H1 (cell line): ENCODE results near the gene RBFA. TPM values are rescaled to one million over a fixed set of nuclear protein-coding genes. Genes with fewer than 3 reads are reported as not detected.

Experiments used
- CTCF ChIA-PET: fragments of 300-600 bp; sonication (Branson Sonifier 250); formaldehyde crosslinking; loops from one replicate; lab custom pipeline; 2021; ENCODE audit not compliant: partially characterized antibody; lab: Charles Lee
- POLR2A ChIA-PET: fragments of 300-600 bp; sonication (Branson Sonifier 250); formaldehyde crosslinking; loops from one replicate; lab custom pipeline; 2021; ENCODE audit warnings: inconsistent platforms; ENCODE audit not compliant: partially characterized antibody; lab: Charles Lee
- DNase-seq, 2 experiments: peaks; one replicate each; pipeline versions ENCODE4 v3.0.0 to v3.0.0-alpha.2; 2010 to 2022; ENCODE audit warnings: low spot score in 2 of 2, low read depth in 1 of 2, mixed read lengths in 1 of 2
- FAIRE-seq: peaks from 2 replicates; lab custom pipeline; 2011; peaks lifted over from hg19 to GRCh38; lab: Jason Lieb, UNC
- H2AFZ ChIP-seq: 2 replicates; pipeline ENCODE4 v1.8.1; 2012; ENCODE audit warnings: low read length, inconsistent platforms
- H2AK5ac ChIP-seq: 2 replicates; pipeline ENCODE4 v1.6.1; 2013; ENCODE audit warnings: low read depth, low read length
- H2BK120ac ChIP-seq: replicated peaks from 2 replicates; pipeline ENCODE3; 2013; ENCODE audit warnings: low read depth, low read length, inconsistent platforms
- H2BK12ac ChIP-seq: 2 replicates; pipeline ENCODE4 v1.6.1; 2013; ENCODE audit warnings: low read depth, low read length
- H2BK15ac ChIP-seq: 2 replicates; pipeline ENCODE4 v1.6.1; 2013; ENCODE audit warnings: low read length
- H2BK20ac ChIP-seq: 2 replicates; pipeline ENCODE4 v1.6.1; 2013; ENCODE audit warnings: low read length
- H2BK5ac ChIP-seq: 2 replicates; pipeline ENCODE4 v1.6.1; 2013; ENCODE audit warnings: low read depth, low read length
- H3K14ac ChIP-seq: 2 replicates; pipeline ENCODE4 v1.6.1; 2013; ENCODE audit warnings: inconsistent platforms; ENCODE audit not compliant: insufficient read length
- H3K18ac ChIP-seq: 2 replicates; pipeline ENCODE4 v1.6.1; 2013; ENCODE audit warnings: low read length; ENCODE audit errors: extremely low read depth
- H3K23ac ChIP-seq: 2 replicates; pipeline ENCODE4 v1.6.1; 2013; ENCODE audit warnings: inconsistent platforms; ENCODE audit not compliant: insufficient read length
- H3K23me2 ChIP-seq: 2 replicates; pipeline ENCODE4 v1.6.1; 2013; ENCODE audit warnings: low read depth, low read length
- H3K27ac ChIP-seq: 2 replicates; pipeline ENCODE4 v1.6.1; 2011; ENCODE audit warnings: low read depth, low read length, inconsistent platforms
- H3K27me3 ChIP-seq, 4 experiments: replicated peaks in 1 of 4; 1 replicate in 1 of 4; 2 replicates in 3 of 4; pipeline versions ENCODE4 v1.6.1 to v1.8.1; 2011 to 2013; ENCODE audit warnings: low read length in 3 of 4, mild to moderate bottlenecking in 3 of 4, inconsistent platforms in 2 of 4, mixed read lengths in 2 of 4, moderate library complexity in 1 of 4; ENCODE audit not compliant: control insufficient read depth in 3 of 4, insufficient read depth in 3 of 4; ENCODE audit errors: extremely low read depth in 1 of 4
- H3K36me3 ChIP-seq, 4 experiments: 2 replicates each; pipeline versions ENCODE4 v1.6.1 to v1.8.1; 2011 to 2013; ENCODE audit warnings: mild to moderate bottlenecking in 4 of 4, low read length in 3 of 4, moderate library complexity in 2 of 4, control low read depth in 1 of 4, inconsistent platforms in 1 of 4; ENCODE audit not compliant: insufficient read depth in 4 of 4, control insufficient read depth in 2 of 4
- H3K4ac ChIP-seq: replicated peaks from 2 replicates; pipeline ENCODE3; 2013; ENCODE audit warnings: low read length, low read depth, mixed read lengths, inconsistent platforms; ENCODE audit not compliant: insufficient read length
- H3K4me1 ChIP-seq, 4 experiments: replicated peaks in 1 of 4; 1 replicate in 1 of 4; 2 replicates in 3 of 4; pipeline versions ENCODE4 v1.6.1 to v1.8.1; 2011 to 2013; ENCODE audit warnings: low read length in 3 of 4, inconsistent platforms in 2 of 4, mixed read lengths in 1 of 4; ENCODE audit not compliant: insufficient read depth in 4 of 4, control insufficient read depth in 3 of 4
- H3K4me2 ChIP-seq, 2 experiments: 2 replicates each; pipeline versions ENCODE4 v1.6.1 to v1.8.1; 2011 to 2013; ENCODE audit warnings: low read depth in 2 of 2, low read length in 2 of 2, control low read depth in 1 of 2, inconsistent platforms in 1 of 2, mild to moderate bottlenecking in 1 of 2; ENCODE audit not compliant: insufficient read depth in 1 of 2
- H3K4me3 ChIP-seq, 4 experiments: fragments of 200-600, 300-600 bp in 1 of 4; sonication (generic), shearing (Covaris generic), sonication (Bioruptor Twin) in 1 of 4; 2 replicates each; pipeline versions ENCODE4 v1.5.1 to v1.8.1; 2011 to 2016; ENCODE audit warnings: low read length in 4 of 4, low read depth in 3 of 4, control low read depth in 2 of 4, inconsistent platforms in 2 of 4, mild to moderate bottlenecking in 2 of 4, mixed read lengths in 1 of 4, moderate library complexity in 1 of 4; ENCODE audit not compliant: insufficient read depth in 2 of 4; ENCODE audit errors: extremely low read depth in 1 of 4
- H3K56ac ChIP-seq: replicated peaks from 2 replicates; pipeline ENCODE3; 2013; ENCODE audit warnings: low read depth, mild to moderate bottlenecking, mixed read lengths, low read length, inconsistent platforms; ENCODE audit not compliant: insufficient read length
- H3K79me1 ChIP-seq: 2 replicates; pipeline ENCODE4 v1.6.1; 2013; ENCODE audit warnings: low read depth, low read length, control low read depth
- H3K79me2 ChIP-seq, 2 experiments: 2 replicates each; pipeline versions ENCODE4 v1.6.1 to v1.8.1; 2012 to 2013; ENCODE audit warnings: low read length in 2 of 2, mild to moderate bottlenecking in 2 of 2, inconsistent platforms in 1 of 2; ENCODE audit not compliant: insufficient read depth in 2 of 2, control insufficient read depth in 1 of 2
- H3K9ac ChIP-seq, 4 experiments: replicated peaks in 1 of 4; 1 replicate in 1 of 4; 2 replicates in 3 of 4; pipeline versions ENCODE4 v1.6.1 to v1.8.1; 2011 to 2013; ENCODE audit warnings: low read depth in 3 of 4, low read length in 3 of 4, control low read depth in 2 of 4, mild to moderate bottlenecking in 2 of 4, moderate library complexity in 2 of 4, inconsistent platforms in 1 of 4; ENCODE audit errors: extremely low read depth in 1 of 4
- H3K9me3 ChIP-seq, 2 experiments: 2 replicates each; pipeline versions ENCODE4 v1.6.1 to v1.8.1; 2012 to 2013; ENCODE audit warnings: mild to moderate bottlenecking in 2 of 2, moderate library complexity in 2 of 2, control low read depth in 1 of 2, inconsistent platforms in 1 of 2, low read depth in 1 of 2, low read length in 1 of 2, mixed read lengths in 1 of 2; ENCODE audit not compliant: insufficient read depth in 2 of 2
- H4K20me1 ChIP-seq, 2 experiments: replicated peaks in 1 of 2; 2 replicates each; pipeline versions ENCODE3 to v1.8.1; 2011 to 2013; ENCODE audit warnings: inconsistent platforms in 2 of 2, low read length in 2 of 2, mild to moderate bottlenecking in 1 of 2; ENCODE audit not compliant: insufficient read depth in 2 of 2, control insufficient read depth in 1 of 2
- H4K5ac ChIP-seq: 2 replicates; pipeline ENCODE4 v1.6.1; 2013; ENCODE audit warnings: low read length, low read depth, mixed read lengths, inconsistent platforms; ENCODE audit not compliant: insufficient read length
- H4K8ac ChIP-seq: 2 replicates; pipeline ENCODE4 v1.8.0; 2013; ENCODE audit warnings: mild to moderate bottlenecking, moderate library complexity, low read length, inconsistent platforms; ENCODE audit not compliant: insufficient read depth; ENCODE audit errors: extremely low read depth
- H4K91ac ChIP-seq: replicated peaks from 2 replicates; pipeline ENCODE3; 2013; ENCODE audit warnings: low read length, mixed read lengths, inconsistent platforms; ENCODE audit not compliant: insufficient read length
- CBX5 ChIP-seq: fragments of 300-800, 300-1000 bp; sonication (generic); IDR thresholded peaks from 2 replicates; pipeline ENCODE4 v1.7.1; 2016; ENCODE audit warnings: antibody characterized with exemption, low read length, low read depth
- CHD1 ChIP-seq: IDR thresholded peaks from 2 replicates; pipeline ENCODE4 v1.6.1; 2012; ENCODE audit warnings: low read depth, low read length, improper control_type of control experiment
- KDM1A ChIP-seq: fragments of 200-600, 300-600 bp; sonication (generic); IDR thresholded peaks from 2 replicates; pipeline ENCODE4 v1.7.1; 2016; ENCODE audit warnings: mild to moderate bottlenecking, low read length, borderline replicate concordance
- NRF1 ChIP-seq: IDR thresholded peaks from 2 replicates; pipeline ENCODE4 v1.6.1; 2011; ENCODE audit warnings: mild to moderate bottlenecking, low read depth, low read length, improper control_type of control experiment
- POLR2AphosphoS5 ChIP-seq: IDR thresholded peaks from 2 replicates; pipeline ENCODE4 v1.6.1; 2011; ENCODE audit warnings: low read depth, low read length
- RAD21 ChIP-seq, 2 experiments: IDR thresholded peaks in 1 of 2; conservative IDR thresholded peaks in 1 of 2; 2 replicates each; pipeline ENCODE4 v1.6.1; 2011; ENCODE audit warnings: low read depth in 2 of 2, low read length in 2 of 2, improper control_type of control experiment in 1 of 2, inconsistent platforms in 1 of 2, mild to moderate bottlenecking in 1 of 2, moderate library complexity in 1 of 2
- RFX5 ChIP-seq: IDR thresholded peaks from 2 replicates; pipeline ENCODE4 v1.6.1; 2011; ENCODE audit warnings: low read depth, low read length, improper control_type of control experiment, borderline replicate concordance
- TBP ChIP-seq: IDR thresholded peaks from 2 replicates; pipeline ENCODE4 v1.6.1; 2011; ENCODE audit warnings: low read depth, low read length, improper control_type of control experiment
- WGBS, 2 experiments: shearing (Covaris generic) in 1 of 2; methylation state at CpG; one replicate each; pipeline versions ENCODE4 v1.1.6 to v1.1.7; 2013 to 2015; ENCODE audit warnings: low lambda C conversion rate in 2 of 2, mixed read lengths in 2 of 2, inconsistent platforms in 1 of 2, low coverage in 1 of 2, missing lambda C conversion rate in 1 of 2; ENCODE audit not compliant: insufficient replicate concordance in 2 of 2, insufficient coverage in 1 of 2, insufficient read length in 1 of 2; ENCODE audit errors: extremely low coverage in 1 of 2, missing lambda C conversion rate in 1 of 2; 5-methylcytosine and 5-hydroxymethylcytosine counted together
- polyA plus RNA-seq, 7 experiments: library from polyadenylated mRNA; depleted of rRNA in 3 of 7; stranded (reverse) in 5 of 7; unstranded in 2 of 7; fragments of >200 nt in 5 of 7; fragments of 200-250 nt in 2 of 7; gene quantifications; 1 replicate in 5 of 7; 2 replicates in 1 of 7; 4 replicates in 1 of 7; pipeline versions ENCODE4 v1.2.1 to v1.2.3, GENCODE V29; 2011 to 2013; ENCODE audit warnings: missing spikeins in 2 of 7, mixed read lengths in 2 of 7
- total RNA-seq: library from RNA; stranded (reverse); fragmentation: NEBNext Ultra II Directional; extraction: Animal tissue kit (Norgen Biotek cat#: 25700); gene quantifications from 2 replicates; pipeline ENCODE4 v1.2.1, GENCODE V29; 2021

RBFA gene
- total and polyA plus RNA-seq, 2 of the 8 experiments (the other 6 are each of a cell fraction or from before 2014, with no cell fraction given): 19.2 to 29.5 TPM

DNA sequence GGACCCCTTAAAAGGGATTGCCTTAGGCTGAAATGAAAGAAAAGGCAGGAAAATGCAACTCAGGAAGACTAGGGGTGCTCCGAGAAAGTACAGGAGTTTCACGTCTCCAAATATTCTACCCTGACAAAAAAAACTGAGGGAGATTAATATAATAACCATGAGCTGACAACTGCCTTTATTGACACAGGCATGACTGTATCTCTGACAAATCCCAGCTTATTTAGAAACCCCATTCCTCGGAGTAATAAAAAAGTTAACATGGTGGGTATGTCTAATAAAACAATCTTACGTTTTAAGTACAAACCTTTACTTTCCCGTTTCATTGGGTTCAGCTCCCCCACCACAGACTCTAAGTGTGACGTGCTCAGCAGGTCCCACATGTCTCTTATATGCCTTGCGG lies 7.9 kb upstream of the RBFA start:
- FAIRE-seq: no peak
- H2AK5ac ChIP-seq: no peak overlapping the region
- no peaks in the 10 kb centered on the region for H3K79me1 ChIP-seq
- H2BK5ac ChIP-seq: no peak overlapping the region
- H3K36me3 ChIP-seq: no peaks in the 10 kb centered on the region
- no peak overlapping the region for H3K4ac ChIP-seq
- no peak overlapping the region for H3K18ac ChIP-seq
- no peak overlapping the region for H4K8ac ChIP-seq
- H2AFZ ChIP-seq: no peak overlapping the region
- no peak overlapping the region for H2BK15ac ChIP-seq
- H3K9me3 ChIP-seq: peaks cover 31 to 48% of the 10 kb centered on the region in 2 experiments
- no peaks in the 10 kb centered on the region for H3K4me1 ChIP-seq
- H4K5ac ChIP-seq: no peak overlapping the region
- H3K56ac ChIP-seq: no peak overlapping the region
- H3K9ac ChIP-seq: no peak overlapping the region
- H2BK12ac ChIP-seq: no peak overlapping the region
- H4K91ac ChIP-seq: no peak overlapping the region
- no peaks in the 10 kb centered on the region for H3K79me2 ChIP-seq
- H3K27ac ChIP-seq: no peak overlapping the region
- H3K14ac ChIP-seq: no peak overlapping the region
- H3K23ac ChIP-seq: no peak overlapping the region
- ChIA-PET POLR2A (no interaction called here), CTCF (interaction anchor here (0.6 to 1.3 kb wide), 4 partner anchors 13 to 213 kb away, joined by 3 to 4 read pairs (median 3); no protein-coding TSS in a partner anchor)
- 88% methylated on average over 7 of the region's 7 CpGs; no CpG with 5 or more reads in 1 of the 2 experiments for WGBS, 2 experiments
- TF ChIP-seq CBX5 (no peak), POLR2AphosphoS5 (no peak), RFX5 (no peak), KDM1A (no peak), RAD21 (IDR thresholded peaks at IDR 0.05 in 1 of 2, conservative IDR thresholded peaks at IDR 0.05 in 1 of 2; ENCODE audit: low read depth in 2 of 2, low read length in 2 of 2) (no peak), CHD1 (no peak), NRF1 (no peak), TBP (no peak)
- DNase-seq: no peak
- H3K4me2 ChIP-seq: no peak overlapping the region
- H3K4me3 ChIP-seq: no peak overlapping the region
- H4K20me1 ChIP-seq: no peaks in the 10 kb centered on the region
- H2BK120ac ChIP-seq: no peak overlapping the region
- H3K23me2 ChIP-seq: no peaks in the 10 kb centered on the region
- no peak overlapping the region for H2BK20ac ChIP-seq
- H3K27me3 ChIP-seq: no peaks in the 10 kb centered on the region
